Keratinocyte (primary cell): Measurements from ENCODE around the gene ASPN. TPM values are rescaled to one million over a fixed set of nuclear protein-coding genes. Genes with fewer than 3 reads are reported as not detected.

Source experiments
- DNase-seq: peaks from one replicate; pipeline ENCODE4 v3.0.0-alpha.2; 2011; ENCODE audit warnings: low read depth, missing footprints, low spot score
- FAIRE-seq: peaks from 2 replicates; lab custom pipeline; 2011; peaks lifted over from hg19 to GRCh38; lab: Jason Lieb, UNC
- H2AFZ ChIP-seq: 2 replicates; pipeline ENCODE4 v1.6.0; 2012; ENCODE audit warnings: low read length, control low read depth, inconsistent platforms; ENCODE audit not compliant: control insufficient read depth
- H3K27ac ChIP-seq: 2 replicates; pipeline ENCODE4 v1.5.1; 2011; ENCODE audit warnings: low read length; ENCODE audit not compliant: control insufficient read depth, insufficient read depth
- H3K27me3 ChIP-seq: 3 replicates; pipeline ENCODE4 v1.6.0; 2011; ENCODE audit warnings: low read length; ENCODE audit not compliant: control insufficient read depth, insufficient read depth; ENCODE audit errors: extremely low read depth
- H3K36me3 ChIP-seq, 2 experiments: 2 replicates in 1 of 2; 3 replicates in 1 of 2; pipeline ENCODE4 v1.5.1; 2011; ENCODE audit warnings: low read length in 2 of 2, mild to moderate bottlenecking in 1 of 2; ENCODE audit not compliant: control insufficient read depth in 2 of 2, insufficient read depth in 2 of 2; ENCODE audit errors: extremely low read depth in 1 of 2
- H3K4me1 ChIP-seq: 3 replicates; pipeline ENCODE4 v1.5.1; 2011; ENCODE audit warnings: low read length; ENCODE audit not compliant: control insufficient read depth, insufficient read depth; ENCODE audit errors: extremely low read depth
- H3K4me2 ChIP-seq: 3 replicates; pipeline ENCODE4 v1.6.0; 2011; ENCODE audit warnings: low read depth, low read length; ENCODE audit not compliant: control insufficient read depth, insufficient read depth; ENCODE audit errors: extremely low read depth
- H3K4me3 ChIP-seq, 3 experiments: fragments of 200-600 bp in 1 of 3; sonication (generic) in 1 of 3; 2 replicates in 2 of 3; 3 replicates in 1 of 3; pipeline ENCODE4 v1.5.1; 2011 to 2016; ENCODE audit warnings: low read length in 3 of 3, mild to moderate bottlenecking in 3 of 3, control low read depth in 2 of 3, inconsistent platforms in 1 of 3, low read depth in 1 of 3, mixed read lengths in 1 of 3, mixed run types in 1 of 3, moderate library complexity in 1 of 3; ENCODE audit not compliant: control insufficient read depth in 2 of 3, insufficient read depth in 2 of 3; ENCODE audit errors: extremely low read depth in 1 of 3
- H3K79me2 ChIP-seq: 2 replicates; pipeline ENCODE4 v1.6.0; 2012; ENCODE audit warnings: low read length; ENCODE audit not compliant: control insufficient read depth, insufficient read depth
- H3K9ac ChIP-seq: 3 replicates; pipeline ENCODE4 v1.6.0; 2011; ENCODE audit warnings: low read length; ENCODE audit not compliant: control insufficient read depth, insufficient read depth; ENCODE audit errors: extremely low read depth
- H3K9me1 ChIP-seq: 3 replicates; pipeline ENCODE4 v1.6.0; 2011; ENCODE audit warnings: low read length; ENCODE audit not compliant: control insufficient read depth, insufficient read depth; ENCODE audit errors: extremely low read depth
- H3K9me3 ChIP-seq: 2 replicates; pipeline ENCODE4 v1.5.1; 2012; ENCODE audit warnings: low read depth, low read length; ENCODE audit not compliant: control insufficient read depth
- H4K20me1 ChIP-seq: 3 replicates; pipeline ENCODE4 v1.6.0; 2011; ENCODE audit warnings: low read length; ENCODE audit not compliant: control insufficient read depth, insufficient read depth; ENCODE audit errors: extremely low read depth
- EZH2 ChIP-seq: IDR thresholded peaks from one replicate; pipeline ENCODE4 v1.6.1; 2012; ENCODE audit warnings: inconsistent platforms, mild to moderate bottlenecking, low read length, moderate library complexity
- dilution Hi-C: fragments of 300-500 bp; cut with MboI; formaldehyde crosslinking; loops from one replicate; pipeline ENCODE4 v1.7.0; 2020; ENCODE audit warnings: low sequenced_read_pairs; ENCODE audit not compliant: extremely low pct_ligation_motif_present
- polyA plus RNA-seq, 5 experiments: library from polyadenylated mRNA; depleted of rRNA in 3 of 5; stranded (reverse) in 3 of 5; stranded (forward) in 1 of 5; unstranded in 1 of 5; fragments of >200 nt; gene quantifications; 1 replicate in 1 of 5; 2 replicates in 3 of 5; 3 replicates in 1 of 5; pipeline versions ENCODE4 v1.2.1 to v1.2.3, GENCODE V29; 2011 to 2012; ENCODE audit warnings: missing spikeins in 2 of 5, low read depth in 1 of 5, low replicate concordance in 1 of 5
- TF ChIP-seq, protein P1 (sequence below), 3 experiments: IDR thresholded peaks in 1 of 3; conservative IDR thresholded peaks in 1 of 3; optimal IDR thresholded peaks in 1 of 3; 2 replicates in 2 of 3; 3 replicates in 1 of 3; pipeline versions ENCODE3 to v1.5.1; 2011; ENCODE audit warnings: low read length in 3 of 3, mild to moderate bottlenecking in 3 of 3, moderate library complexity in 2 of 3, control low read depth in 1 of 3, inconsistent platforms in 1 of 3; ENCODE audit not compliant: insufficient read depth in 2 of 3; ENCODE audit errors: extremely low read depth in 1 of 3

The ASPN gene
- polyA plus RNA-seq, 1 donor (not counting 4 experiments of a cell fraction or from before 2014, with no cell fraction given), result 0.63 TPM

DNA sequence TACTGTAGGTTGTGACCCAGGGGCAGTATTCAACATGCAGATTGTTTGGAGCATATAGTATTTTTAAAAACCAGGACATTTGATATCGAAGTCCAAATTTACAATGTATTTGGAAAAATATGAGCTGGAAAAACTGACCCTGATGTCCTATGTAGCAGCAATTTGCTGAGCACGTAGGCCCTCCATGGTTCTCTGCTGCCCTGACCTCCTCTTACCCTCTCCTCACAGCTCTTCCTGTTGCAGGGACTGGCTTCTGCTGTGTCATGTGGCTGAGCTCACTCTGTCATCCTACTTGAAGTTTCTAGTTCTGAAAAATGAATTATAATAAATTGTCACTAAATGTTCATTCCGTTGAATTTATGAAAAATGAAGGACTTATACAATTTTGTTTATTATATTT lies 4.1 kb upstream of the ASPN start:
- TF ChIP-seq, protein P1, sequence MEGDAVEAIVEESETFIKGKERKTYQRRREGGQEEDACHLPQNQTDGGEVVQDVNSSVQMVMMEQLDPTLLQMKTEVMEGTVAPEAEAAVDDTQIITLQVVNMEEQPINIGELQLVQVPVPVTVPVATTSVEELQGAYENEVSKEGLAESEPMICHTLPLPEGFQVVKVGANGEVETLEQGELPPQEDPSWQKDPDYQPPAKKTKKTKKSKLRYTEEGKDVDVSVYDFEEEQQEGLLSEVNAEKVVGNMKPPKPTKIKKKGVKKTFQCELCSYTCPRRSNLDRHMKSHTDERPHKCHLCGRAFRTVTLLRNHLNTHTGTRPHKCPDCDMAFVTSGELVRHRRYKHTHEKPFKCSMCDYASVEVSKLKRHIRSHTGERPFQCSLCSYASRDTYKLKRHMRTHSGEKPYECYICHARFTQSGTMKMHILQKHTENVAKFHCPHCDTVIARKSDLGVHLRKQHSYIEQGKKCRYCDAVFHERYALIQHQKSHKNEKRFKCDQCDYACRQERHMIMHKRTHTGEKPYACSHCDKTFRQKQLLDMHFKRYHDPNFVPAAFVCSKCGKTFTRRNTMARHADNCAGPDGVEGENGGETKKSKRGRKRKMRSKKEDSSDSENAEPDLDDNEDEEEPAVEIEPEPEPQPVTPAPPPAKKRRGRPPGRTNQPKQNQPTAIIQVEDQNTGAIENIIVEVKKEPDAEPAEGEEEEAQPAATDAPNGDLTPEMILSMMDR (optimal IDR thresholded peaks at IDR 0.05 in 1 of 3, IDR thresholded peaks at IDR 0.05 in 1 of 3, conservative IDR thresholded peaks at IDR 0.05 in 1 of 3; ENCODE audit: extremely low read depth in 1 of 3, insufficient read depth in 2 of 3, low read length in 3 of 3), result no peak
- no peak for TF ChIP-seq EZH2
- Histone ChIP-seq H3K27ac (no peak overlapping the region), H3K9ac (no peak overlapping the region), H3K36me3 (no peaks in the 10 kb centered on the region), H2AFZ (no peak overlapping the region), H3K4me2 (no peak overlapping the region), H3K4me3 (no peak overlapping the region), H3K9me3 (no peaks in the 10 kb centered on the region), H3K9me1 (no peaks in the 10 kb centered on the region), H3K27me3 (no peaks in the 10 kb centered on the region), H3K79me2 (no peaks in the 10 kb centered on the region), H3K4me1 (peaks cover 28% of the 10 kb centered on the region), H4K20me1 (no peaks in the 10 kb centered on the region)
- FAIRE-seq (no peak), DNase-seq (no peak)
- dilution Hi-C loops, result no loop called here

DNA sequence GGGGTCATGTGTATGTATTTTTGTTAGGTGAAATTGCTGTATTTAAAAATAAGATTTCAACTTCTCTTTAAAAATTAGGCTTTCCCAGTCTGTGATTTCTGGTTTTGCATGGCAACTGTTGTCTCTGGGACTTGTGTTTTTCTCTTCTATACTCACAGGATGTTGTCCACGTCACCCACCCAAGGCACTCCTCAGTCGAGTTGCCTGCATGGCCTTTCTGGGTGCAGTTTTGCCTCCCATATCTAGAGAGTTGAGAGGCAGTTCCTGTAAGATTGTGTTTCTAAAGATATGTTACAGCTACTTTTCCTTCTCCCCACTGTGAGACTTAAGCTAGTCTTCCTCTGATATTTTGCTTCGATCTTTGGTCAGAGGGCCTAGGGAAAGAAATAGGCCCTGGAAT lies 2.3 kb upstream of the ASPN start:
- Histone ChIP-seq H3K27ac (no peak overlapping the region), H3K4me1 (peaks cover 42% of the 10 kb centered on the region), H3K9ac (no peak overlapping the region), H3K9me1 (no peaks in the 10 kb centered on the region), H3K4me3 (no peak overlapping the region), H3K27me3 (no peaks in the 10 kb centered on the region), H3K9me3 (no peaks in the 10 kb centered on the region), H2AFZ (no peak overlapping the region), H3K79me2 (no peaks in the 10 kb centered on the region), H3K4me2 (no peak overlapping the region), H4K20me1 (no peaks in the 10 kb centered on the region), H3K36me3 (no peaks in the 10 kb centered on the region)
- DNase-seq, result no peak
- TF ChIP-seq, protein P1 (optimal IDR thresholded peaks at IDR 0.05 in 1 of 3, IDR thresholded peaks at IDR 0.05 in 1 of 3, conservative IDR thresholded peaks at IDR 0.05 in 1 of 3; ENCODE audit: extremely low read depth in 1 of 3, insufficient read depth in 2 of 3, low read length in 3 of 3), result no peak
- no peak for TF ChIP-seq EZH2
- dilution Hi-C loops, result no loop called here
- no peak for FAIRE-seq
